HG03175 (cell line): ENCODE measurements around the gene APOC1.
"Not testable (repeated sequence)": the region's sequence is repeated elsewhere in the genome, so short reads cannot be mapped to it uniquely, and the experiment has no call there.

ENCODE experiments used
- ATAC-seq: cut with Tn5 transposase; IDR thresholded peaks from one replicate; pipeline ENCODE4 v1.9.1; 2021; ENCODE audit warnings: mild to moderate bottlenecking, moderate library complexity; ENCODE audit not compliant: unreplicated experiment

The APOC1 gene

GRCh38 chr19:44914433-44915206 lies at the start of gene APOC1:
TSS of gene APOC1 (plus strand) at chr19:44914608. CDS start at chr19:44914892, 284 bp downstream.
- peak; percentile 90 for ATAC-seq

- no peak for ATAC-seq
Observed at GRCh38 chr19:44865196-44865767, 49.1 kb upstream of the APOC1 start.

GRCh38 chr19:44866664-44867063 lies 47.7 kb upstream of the APOC1 start:
- ATAC-seq: no peak

GRCh38 chr19:44867578-44867977 lies 46.8 kb upstream of the APOC1 start:
- ATAC-seq: no peak

DNA sequence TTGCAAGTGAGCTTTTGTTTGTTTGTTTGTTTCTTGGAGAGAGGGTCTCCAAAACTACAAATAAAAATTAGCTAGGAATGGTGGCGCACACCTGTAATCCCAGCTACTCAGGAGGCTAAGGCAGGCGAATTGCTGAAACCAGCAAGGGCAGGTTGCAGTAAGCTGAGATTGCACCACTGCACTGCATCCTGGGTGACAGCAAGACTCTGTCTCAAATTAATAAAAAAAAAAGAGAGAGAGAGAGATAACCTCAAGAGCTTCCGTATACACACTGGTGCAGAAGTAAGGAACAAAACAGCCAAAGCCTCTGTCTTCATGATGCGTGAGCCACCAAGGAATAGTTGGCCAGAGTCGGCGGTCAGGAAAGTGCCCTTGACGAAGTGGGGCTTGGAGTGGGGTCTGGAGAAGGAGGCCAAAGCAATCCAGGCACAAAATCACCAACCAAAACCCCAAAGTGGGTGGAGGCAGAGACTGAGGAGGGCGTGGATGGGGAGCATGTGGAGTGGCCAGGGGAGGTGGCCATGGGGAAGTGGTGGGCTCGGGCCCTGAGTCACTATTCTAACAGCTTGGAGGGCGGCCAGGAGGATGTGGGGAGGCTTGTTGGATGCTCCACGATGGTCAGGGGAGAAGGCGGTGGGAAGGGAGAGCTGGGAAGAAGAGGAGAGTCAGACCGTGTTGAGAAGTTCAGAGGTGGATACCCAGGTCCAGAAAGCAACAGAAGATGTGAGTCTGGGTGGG lies 44.5 kb upstream of the APOC1 start:
- ATAC-seq: no peak

GRCh38 chr19:44871809-44872208 lies 42.6 kb upstream of the APOC1 start:
- no peak for ATAC-seq

- ATAC-seq: no peak
Observed at GRCh38 chr19:44872661-44873060, 41.7 kb upstream of the APOC1 start.

GRCh38 chr19:44874317-44874716 lies 40.1 kb upstream of the APOC1 start:
- no peak for ATAC-seq

DNA sequence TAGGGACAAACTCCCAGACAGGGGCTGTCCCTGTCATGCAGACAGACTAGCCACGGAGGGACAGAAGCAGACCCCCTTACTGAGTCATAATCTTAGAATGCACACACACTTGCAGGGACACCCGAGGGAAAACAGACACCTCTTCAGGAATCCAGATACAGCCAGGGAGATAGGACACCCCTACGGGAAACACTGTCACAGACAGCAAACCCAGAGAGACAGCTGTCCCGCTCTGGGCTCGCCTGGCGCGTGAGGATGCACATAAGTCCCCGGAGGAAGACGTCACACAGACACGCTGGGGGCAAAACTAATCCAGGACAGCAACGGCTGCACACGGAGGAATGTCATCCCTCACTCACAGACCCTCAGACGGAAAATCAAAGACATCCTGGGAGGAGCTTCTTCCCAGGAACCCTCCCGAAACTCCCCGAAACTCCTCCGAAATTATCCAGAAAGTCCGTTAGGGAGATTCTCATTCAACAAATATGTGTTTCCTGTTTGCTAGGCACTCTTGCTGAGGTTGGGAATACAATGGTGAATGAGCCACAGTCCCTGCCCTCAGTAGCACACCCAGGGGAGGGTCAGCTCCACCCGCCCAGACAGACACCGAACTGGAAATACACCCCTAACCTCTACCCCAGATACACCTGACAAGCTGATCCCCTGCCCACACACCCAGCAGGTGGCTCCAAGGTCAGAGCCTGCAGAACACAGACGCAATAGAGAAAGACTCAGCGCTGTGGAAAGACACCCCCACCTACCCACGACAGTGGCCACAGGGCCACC lies 38.5 kb upstream of the APOC1 start:
- no peak for ATAC-seq

GRCh38 chr19:44876930-44877535 lies 37.4 kb upstream of the APOC1 start:
- no peak for ATAC-seq

GRCh38 chr19:44878120-44878865 lies 36.1 kb upstream of the APOC1 start:
- no peak for ATAC-seq

DNA sequence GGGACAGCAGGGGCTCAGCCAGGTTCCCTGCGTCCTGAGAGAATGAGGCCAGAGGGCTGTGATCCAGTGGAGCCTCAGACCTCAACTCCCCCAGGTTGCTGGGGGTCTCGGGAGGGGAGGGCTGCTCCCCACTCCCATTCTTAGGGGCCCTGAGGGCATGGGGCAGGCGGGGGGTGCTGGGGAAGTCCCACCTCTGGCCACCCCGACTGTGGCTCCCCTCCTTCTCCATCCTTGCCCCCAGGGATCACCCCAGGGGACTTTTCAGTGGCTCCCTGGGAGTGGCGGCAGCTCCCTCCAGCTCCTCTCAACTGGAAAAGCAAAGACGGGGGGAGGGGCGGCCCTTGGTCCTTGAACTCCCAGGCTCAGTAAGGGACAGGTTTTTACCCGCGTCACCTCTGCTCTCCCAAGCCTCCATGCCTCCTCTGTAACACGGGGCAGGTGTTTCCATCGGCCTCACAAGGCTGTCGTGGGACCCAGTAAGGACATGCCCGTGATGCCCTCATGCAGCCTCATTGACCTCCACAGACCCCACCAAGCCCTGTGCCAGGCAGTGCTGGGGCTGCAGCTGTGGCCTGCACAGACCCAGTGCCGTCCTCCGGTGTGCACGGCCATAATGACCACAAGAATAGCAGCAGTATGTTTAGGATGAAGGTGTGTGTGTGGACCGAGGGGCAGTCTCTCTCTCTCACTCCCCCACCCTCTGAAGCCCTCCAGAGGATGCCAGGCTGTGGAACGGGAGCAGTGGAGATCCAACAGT lies 34.9 kb upstream of the APOC1 start:
- no peak for ATAC-seq

DNA sequence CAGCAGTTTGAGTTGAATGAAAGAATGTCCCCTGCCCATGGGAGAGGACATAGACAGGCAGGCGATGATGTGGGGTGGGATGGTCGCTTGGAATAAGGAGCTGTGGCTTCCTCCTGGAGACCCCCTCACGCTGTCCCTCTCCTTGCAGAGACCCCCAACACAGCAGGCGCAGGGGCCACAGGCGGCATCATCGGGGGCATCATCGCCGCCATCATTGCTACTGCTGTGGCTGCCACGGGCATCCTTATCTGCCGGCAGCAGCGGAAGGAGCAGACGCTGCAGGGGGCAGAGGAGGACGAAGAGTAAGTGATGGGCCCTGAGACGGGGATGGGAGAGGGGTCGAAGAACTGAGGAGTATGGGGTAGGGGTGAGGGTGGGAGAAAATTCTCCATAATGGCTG lies 32.3 kb upstream of the APOC1 start:
- ATAC-seq: no peak

- not testable (repeated sequence) for ATAC-seq
Observed at GRCh38 chr19:44882619-44883397, 31.6 kb upstream of the APOC1 start.

GRCh38 chr19:44883922-44884321 lies 30.5 kb upstream of the APOC1 start:
- no peak for ATAC-seq

DNA sequence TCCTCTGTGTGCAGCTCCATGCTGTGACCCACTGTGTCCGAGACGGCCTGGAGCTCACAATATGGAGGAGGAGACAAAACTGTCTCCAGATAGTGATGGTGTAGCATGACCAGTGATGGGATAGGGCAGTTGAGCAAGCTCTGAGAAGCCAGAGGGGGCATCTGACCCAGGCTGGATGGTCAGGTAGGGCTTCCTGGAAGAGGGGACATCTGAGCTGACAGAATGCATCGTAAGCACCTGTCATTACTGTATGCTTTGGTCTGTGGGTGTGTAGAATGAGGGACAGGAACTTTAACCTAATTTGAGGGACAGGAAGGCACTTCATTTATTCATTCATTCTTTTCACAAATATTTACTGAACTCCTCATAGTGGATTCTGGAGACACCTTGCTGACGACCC lies 29.8 kb upstream of the APOC1 start:
- ATAC-seq: no peak

DNA sequence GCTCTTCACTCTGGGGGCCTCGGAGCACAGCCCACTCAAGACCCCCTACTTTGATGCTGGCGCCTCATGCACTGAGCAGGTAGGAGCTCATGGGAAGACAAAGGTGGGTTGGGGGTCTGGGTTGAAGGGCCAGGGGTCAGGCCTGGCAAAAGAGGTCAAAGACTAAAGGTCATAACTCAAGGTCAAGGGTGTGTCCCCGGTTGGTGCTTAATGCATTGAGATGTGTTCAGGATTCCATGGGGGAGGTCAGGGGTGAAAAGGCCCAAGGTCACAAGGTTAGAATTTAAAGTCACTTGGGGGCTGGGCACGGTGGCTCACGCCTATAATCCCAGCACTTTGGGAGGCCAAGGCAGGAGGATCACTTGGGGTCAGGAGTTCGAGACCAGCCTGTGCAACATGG lies 28.3 kb upstream of the APOC1 start:
- no peak for ATAC-seq

DNA sequence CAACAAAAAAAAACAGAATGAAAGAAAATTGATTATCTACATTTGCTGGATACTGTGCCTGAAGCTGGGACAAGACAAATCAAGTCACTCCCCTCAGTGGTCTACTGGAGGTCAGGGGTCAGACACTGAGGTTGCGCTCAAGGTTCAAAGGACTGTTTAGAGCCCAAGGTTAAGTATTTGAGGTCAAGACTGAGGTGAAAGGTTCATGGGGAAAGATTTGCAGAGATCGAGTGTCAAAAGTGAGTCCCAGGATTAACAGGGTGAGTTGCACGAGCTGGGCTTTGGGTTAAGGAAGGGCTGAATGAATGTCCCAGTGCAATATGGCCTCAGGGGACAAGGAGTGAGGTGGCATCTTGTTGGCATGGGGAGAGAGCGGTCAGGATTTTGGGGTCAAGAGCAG lies 26.8 kb upstream of the APOC1 start:
- ATAC-seq: no peak

GRCh38 chr19:44888335-44888734 lies 26.1 kb upstream of the APOC1 start:
- not testable (repeated sequence) for ATAC-seq
